SK-N-SH treated with all-trans-retinoic acid at 6 μM for 48 hours (cell line): ENCODE data around the gene PPP1R1B.

Source experiments
- ATAC-seq: fragments of 200-7000 bp; cut with Tn5 transposase; 3 replicates; pipeline ENCODE4 v1.9.1; 2020; ENCODE audit warnings: mild to moderate bottlenecking, moderate library complexity
- ARNTL ChIP-seq: fragments of 450-650 bp; formaldehyde crosslinking; IDR thresholded peaks from 2 replicates; pipeline ENCODE4 v1.5.0; 2020; ENCODE audit warnings: low read depth, mild to moderate bottlenecking, moderate library complexity, borderline replicate concordance
- BACH2 ChIP-seq: fragments of 250-450 bp; sonication (Bioruptor Pico); IDR thresholded peaks from 2 replicates; pipeline ENCODE4 v1.9.0; 2021; ENCODE audit warnings: mild to moderate bottlenecking, borderline replicate concordance
- CSDC2 ChIP-seq: fragments of 250-450 bp; sonication (Bioruptor Pico); IDR thresholded peaks from 2 replicates; pipeline ENCODE4 v1.5.0; 2020; ENCODE audit warnings: mild to moderate bottlenecking, moderate library complexity
- ESRRG ChIP-seq: fragments of 250-450 bp; sonication (Bioruptor Pico); IDR thresholded peaks from 2 replicates; pipeline ENCODE4 v1.6.1; 2021; ENCODE audit warnings: mild to moderate bottlenecking
- GLIS3 ChIP-seq: fragments of 250-450 bp; sonication (Bioruptor Pico); IDR thresholded peaks from 2 replicates; pipeline ENCODE4 v1.5.0; 2020; ENCODE audit warnings: mild to moderate bottlenecking, moderate library complexity
- OSR1 ChIP-seq: fragments of 250-450 bp; sonication (Bioruptor Pico); IDR thresholded peaks from 2 replicates; pipeline ENCODE4 v1.8.0; 2022; ENCODE audit warnings: moderate library complexity, mild to moderate bottlenecking, inconsistent platforms
- PPARA ChIP-seq: fragments of 250-450 bp; sonication (Bioruptor Pico); IDR thresholded peaks from 2 replicates; pipeline ENCODE4 v1.5.0; 2020; ENCODE audit warnings: mild to moderate bottlenecking, borderline replicate concordance
- SNAI2 ChIP-seq: fragments of 250-450 bp; sonication (Bioruptor Pico); IDR thresholded peaks from 2 replicates; pipeline ENCODE4 v1.5.0; 2020; ENCODE audit warnings: mild to moderate bottlenecking, moderate library complexity
- TCF4 ChIP-seq: fragments of 250-450 bp; sonication (Bioruptor Pico); IDR thresholded peaks from 2 replicates; pipeline ENCODE4 v1.8.0; 2021; ENCODE audit warnings: mild to moderate bottlenecking, moderate library complexity, borderline replicate concordance
- TOX ChIP-seq: fragments of 250-450 bp; sonication (Bioruptor Pico); IDR thresholded peaks from 2 replicates; pipeline ENCODE4 v1.8.0; 2021; ENCODE audit warnings: mild to moderate bottlenecking, moderate library complexity, borderline replicate concordance
- ZC3H10 ChIP-seq: fragments of 250-450 bp; sonication (Bioruptor Pico); IDR thresholded peaks from 2 replicates; pipeline ENCODE4 v1.5.1; 2021; ENCODE audit warnings: mild to moderate bottlenecking, moderate library complexity
- ZFP3 ChIP-seq: fragments of 250-450 bp; sonication (Bioruptor Pico); IDR thresholded peaks from 2 replicates; pipeline ENCODE4 v1.5.0; 2020; ENCODE audit warnings: mild to moderate bottlenecking, moderate library complexity
- ZFP30 ChIP-seq: fragments of 450-650 bp; formaldehyde crosslinking; IDR thresholded peaks from 2 replicates; pipeline ENCODE4 v1.5.0; 2022; ENCODE audit warnings: mild to moderate bottlenecking, moderate library complexity
- ZNF565 ChIP-seq: fragments of 450-650 bp; formaldehyde crosslinking; conservative IDR thresholded peaks from 2 replicates; pipeline ENCODE4 v1.5.0; 2020; ENCODE audit warnings: low read depth, mild to moderate bottlenecking, moderate library complexity
- ZNF70 ChIP-seq: fragments of 450-650 bp; formaldehyde crosslinking; IDR thresholded peaks from 2 replicates; pipeline ENCODE4 v1.5.0; 2020; ENCODE audit warnings: mild to moderate bottlenecking, moderate library complexity
- ZNF8 ChIP-seq: fragments of 450-650 bp; formaldehyde crosslinking; IDR thresholded peaks from 2 replicates; pipeline ENCODE4 v1.5.0; 2020; ENCODE audit warnings: mild to moderate bottlenecking, moderate library complexity
- TF ChIP-seq, protein P1 (sequence below): fragments of 250-450 bp; sonication (Bioruptor Pico); IDR thresholded peaks from 2 replicates; pipeline ENCODE4 v1.5.1; 2020; ENCODE audit warnings: low read depth, mild to moderate bottlenecking, moderate library complexity
- TF ChIP-seq, protein P2 (sequence below): fragments of 250-450 bp; sonication (Bioruptor Pico); IDR thresholded peaks from 2 replicates; pipeline ENCODE4 v1.8.0; 2020; ENCODE audit warnings: mild to moderate bottlenecking, moderate library complexity, borderline replicate concordance
- TF ChIP-seq, protein P3 (sequence below): fragments of 250-450 bp; sonication (Bioruptor Pico); IDR thresholded peaks from 2 replicates; pipeline ENCODE4 v1.5.1; 2021; ENCODE audit warnings: mild to moderate bottlenecking, moderate library complexity
- TF ChIP-seq, protein P4 (sequence below): fragments of 250-450 bp; sonication (Bioruptor Pico); IDR thresholded peaks from 2 replicates; pipeline ENCODE4 v1.5.0; 2020; ENCODE audit warnings: mild to moderate bottlenecking, moderate library complexity
- TF ChIP-seq, protein P5 (sequence below): fragments of 250-450 bp; sonication (Bioruptor Pico); IDR thresholded peaks from 2 replicates; pipeline ENCODE4 v1.8.0; 2021; ENCODE audit warnings: low read depth, mild to moderate bottlenecking, moderate library complexity, borderline replicate concordance

Gene PPP1R1B

DNA sequence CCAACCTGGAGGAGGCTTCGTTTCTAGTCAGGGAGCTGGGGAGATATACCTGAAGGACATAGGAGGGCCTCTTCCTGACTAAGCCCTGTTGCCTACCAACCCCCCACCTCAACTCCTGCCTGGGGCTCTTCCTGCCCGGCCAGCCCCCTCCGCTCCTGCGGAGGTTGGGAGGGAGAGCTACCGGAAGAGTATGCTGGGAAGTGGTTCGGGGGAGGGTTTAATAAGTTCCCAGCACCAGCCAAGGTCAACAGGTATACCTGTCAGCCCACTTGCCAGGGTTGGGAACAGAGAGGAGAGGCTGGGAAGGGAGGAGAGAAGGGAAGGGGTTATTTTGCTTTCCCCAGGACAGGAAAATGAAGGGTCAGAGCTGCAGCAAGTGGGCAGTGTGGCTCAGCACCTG, 4.7 kb downstream of the PPP1R1B start:
- TF ChIP-seq TOX (CRISPR knock-in tag): no peak
- TF ChIP-seq, protein P1, sequence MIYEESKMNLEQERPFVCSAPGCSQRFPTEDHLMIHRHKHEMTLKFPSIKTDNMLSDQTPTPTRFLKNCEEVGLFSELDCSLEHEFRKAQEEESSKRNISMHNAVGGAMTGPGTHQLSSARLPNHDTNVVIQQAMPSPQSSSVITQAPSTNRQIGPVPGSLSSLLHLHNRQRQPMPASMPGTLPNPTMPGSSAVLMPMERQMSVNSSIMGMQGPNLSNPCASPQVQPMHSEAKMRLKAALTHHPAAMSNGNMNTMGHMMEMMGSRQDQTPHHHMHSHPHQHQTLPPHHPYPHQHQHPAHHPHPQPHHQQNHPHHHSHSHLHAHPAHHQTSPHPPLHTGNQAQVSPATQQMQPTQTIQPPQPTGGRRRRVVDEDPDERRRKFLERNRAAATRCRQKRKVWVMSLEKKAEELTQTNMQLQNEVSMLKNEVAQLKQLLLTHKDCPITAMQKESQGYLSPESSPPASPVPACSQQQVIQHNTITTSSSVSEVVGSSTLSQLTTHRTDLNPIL (CRISPR knock-in tag): no peak
- no peak for TF ChIP-seq BACH2 (CRISPR knock-in tag)
- TF ChIP-seq, protein P2, sequence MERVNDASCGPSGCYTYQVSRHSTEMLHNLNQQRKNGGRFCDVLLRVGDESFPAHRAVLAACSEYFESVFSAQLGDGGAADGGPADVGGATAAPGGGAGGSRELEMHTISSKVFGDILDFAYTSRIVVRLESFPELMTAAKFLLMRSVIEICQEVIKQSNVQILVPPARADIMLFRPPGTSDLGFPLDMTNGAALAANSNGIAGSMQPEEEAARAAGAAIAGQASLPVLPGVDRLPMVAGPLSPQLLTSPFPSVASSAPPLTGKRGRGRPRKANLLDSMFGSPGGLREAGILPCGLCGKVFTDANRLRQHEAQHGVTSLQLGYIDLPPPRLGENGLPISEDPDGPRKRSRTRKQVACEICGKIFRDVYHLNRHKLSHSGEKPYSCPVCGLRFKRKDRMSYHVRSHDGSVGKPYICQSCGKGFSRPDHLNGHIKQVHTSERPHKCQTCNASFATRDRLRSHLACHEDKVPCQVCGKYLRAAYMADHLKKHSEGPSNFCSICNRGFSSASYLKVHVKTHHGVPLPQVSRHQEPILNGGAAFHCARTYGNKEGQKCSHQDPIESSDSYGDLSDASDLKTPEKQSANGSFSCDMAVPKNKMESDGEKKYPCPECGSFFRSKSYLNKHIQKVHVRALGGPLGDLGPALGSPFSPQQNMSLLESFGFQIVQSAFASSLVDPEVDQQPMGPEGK (CRISPR knock-in tag): no peak
- TF ChIP-seq ZFP30 (CRISPR knock-in tag): no peak
- no peak for TF ChIP-seq ZFP3
- no peak for TF ChIP-seq PPARA (CRISPR knock-in tag)
- TF ChIP-seq OSR1: no peak
- no peak for TF ChIP-seq TCF4 (CRISPR knock-in tag)
- no peak for TF ChIP-seq ZC3H10 (CRISPR knock-in tag)
- TF ChIP-seq, protein P3, sequence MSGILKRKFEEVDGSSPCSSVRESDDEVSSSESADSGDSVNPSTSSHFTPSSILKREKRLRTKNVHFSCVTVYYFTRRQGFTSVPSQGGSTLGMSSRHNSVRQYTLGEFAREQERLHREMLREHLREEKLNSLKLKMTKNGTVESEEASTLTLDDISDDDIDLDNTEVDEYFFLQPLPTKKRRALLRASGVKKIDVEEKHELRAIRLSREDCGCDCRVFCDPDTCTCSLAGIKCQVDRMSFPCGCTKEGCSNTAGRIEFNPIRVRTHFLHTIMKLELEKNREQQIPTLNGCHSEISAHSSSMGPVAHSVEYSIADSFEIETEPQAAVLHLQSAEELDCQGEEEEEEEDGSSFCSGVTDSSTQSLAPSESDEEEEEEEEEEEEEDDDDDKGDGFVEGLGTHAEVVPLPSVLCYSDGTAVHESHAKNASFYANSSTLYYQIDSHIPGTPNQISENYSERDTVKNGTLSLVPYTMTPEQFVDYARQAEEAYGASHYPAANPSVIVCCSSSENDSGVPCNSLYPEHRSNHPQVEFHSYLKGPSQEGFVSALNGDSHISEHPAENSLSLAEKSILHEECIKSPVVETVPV (CRISPR knock-in tag): no peak
- TF ChIP-seq ZNF565 (CRISPR knock-in tag): no peak
- TF ChIP-seq ZNF8 (CRISPR knock-in tag): no peak
- TF ChIP-seq CSDC2 (CRISPR knock-in tag): no peak
- TF ChIP-seq, all 23 proteins: peak for 0
- ATAC-seq: no peak

DNA sequence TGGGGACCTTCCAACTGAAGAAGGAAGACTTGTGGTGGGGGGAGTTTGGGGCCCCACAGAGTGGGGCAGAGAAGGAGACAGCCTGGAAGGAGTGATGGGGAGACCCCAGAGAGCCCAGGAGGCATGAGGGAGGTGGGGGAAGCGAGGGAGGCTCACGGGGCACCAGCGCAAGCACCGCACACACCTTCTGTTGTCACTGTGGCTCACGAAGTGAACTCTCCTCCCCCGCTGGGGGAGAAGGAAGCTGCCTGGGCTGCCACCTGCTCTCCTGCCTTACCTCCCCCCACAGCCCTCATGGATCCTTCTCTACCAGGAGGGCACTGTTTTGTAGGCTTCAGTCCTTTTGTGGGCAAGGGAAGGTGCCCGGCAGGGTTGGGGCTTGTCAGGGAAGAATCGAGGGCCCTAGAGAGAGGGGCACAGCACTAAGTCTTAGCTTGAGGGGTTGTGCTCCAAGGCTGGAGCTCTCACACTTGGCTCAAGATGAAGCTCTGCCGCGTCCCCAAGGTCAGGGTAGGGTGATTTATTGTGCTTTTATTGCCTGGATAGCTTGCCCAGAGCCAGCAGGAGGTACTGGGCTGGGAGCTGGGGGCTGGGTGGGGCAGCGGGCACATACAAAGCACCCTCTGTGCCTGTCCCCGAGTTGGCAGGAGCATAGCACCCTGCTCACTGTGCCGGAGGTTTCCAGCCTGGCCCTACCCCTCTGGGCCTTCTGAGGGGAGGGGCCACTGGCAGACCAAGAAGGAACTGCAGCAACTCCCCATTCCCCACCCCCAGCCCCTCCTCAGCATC, 5.6 kb downstream of the PPP1R1B start:
- no peak for ATAC-seq
- no peak for TF ChIP-seq GLIS3 (CRISPR knock-in tag)
- no peak for TF ChIP-seq TOX (CRISPR knock-in tag)
- no peak for TF ChIP-seq BACH2 (CRISPR knock-in tag)
- TF ChIP-seq ESRRG (CRISPR knock-in tag): no peak
- no peak for TF ChIP-seq SNAI2
- no peak for TF ChIP-seq OSR1
- TF ChIP-seq ZNF70 (CRISPR knock-in tag): no peak
- TF ChIP-seq ZFP3: no peak
- TF ChIP-seq, protein P4, sequence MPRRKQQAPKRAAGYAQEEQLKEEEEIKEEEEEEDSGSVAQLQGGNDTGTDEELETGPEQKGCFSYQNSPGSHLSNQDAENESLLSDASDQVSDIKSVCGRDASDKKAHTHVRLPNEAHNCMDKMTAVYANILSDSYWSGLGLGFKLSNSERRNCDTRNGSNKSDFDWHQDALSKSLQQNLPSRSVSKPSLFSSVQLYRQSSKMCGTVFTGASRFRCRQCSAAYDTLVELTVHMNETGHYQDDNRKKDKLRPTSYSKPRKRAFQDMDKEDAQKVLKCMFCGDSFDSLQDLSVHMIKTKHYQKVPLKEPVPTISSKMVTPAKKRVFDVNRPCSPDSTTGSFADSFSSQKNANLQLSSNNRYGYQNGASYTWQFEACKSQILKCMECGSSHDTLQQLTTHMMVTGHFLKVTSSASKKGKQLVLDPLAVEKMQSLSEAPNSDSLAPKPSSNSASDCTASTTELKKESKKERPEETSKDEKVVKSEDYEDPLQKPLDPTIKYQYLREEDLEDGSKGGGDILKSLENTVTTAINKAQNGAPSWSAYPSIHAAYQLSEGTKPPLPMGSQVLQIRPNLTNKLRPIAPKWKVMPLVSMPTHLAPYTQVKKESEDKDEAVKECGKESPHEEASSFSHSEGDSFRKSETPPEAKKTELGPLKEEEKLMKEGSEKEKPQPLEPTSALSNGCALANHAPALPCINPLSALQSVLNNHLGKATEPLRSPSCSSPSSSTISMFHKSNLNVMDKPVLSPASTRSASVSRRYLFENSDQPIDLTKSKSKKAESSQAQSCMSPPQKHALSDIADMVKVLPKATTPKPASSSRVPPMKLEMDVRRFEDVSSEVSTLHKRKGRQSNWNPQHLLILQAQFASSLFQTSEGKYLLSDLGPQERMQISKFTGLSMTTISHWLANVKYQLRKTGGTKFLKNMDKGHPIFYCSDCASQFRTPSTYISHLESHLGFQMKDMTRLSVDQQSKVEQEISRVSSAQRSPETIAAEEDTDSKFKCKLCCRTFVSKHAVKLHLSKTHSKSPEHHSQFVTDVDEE: no peak
- no peak for TF ChIP-seq PPARA (CRISPR knock-in tag)
- TF ChIP-seq CSDC2 (CRISPR knock-in tag): no peak
- TF ChIP-seq, protein P5, sequence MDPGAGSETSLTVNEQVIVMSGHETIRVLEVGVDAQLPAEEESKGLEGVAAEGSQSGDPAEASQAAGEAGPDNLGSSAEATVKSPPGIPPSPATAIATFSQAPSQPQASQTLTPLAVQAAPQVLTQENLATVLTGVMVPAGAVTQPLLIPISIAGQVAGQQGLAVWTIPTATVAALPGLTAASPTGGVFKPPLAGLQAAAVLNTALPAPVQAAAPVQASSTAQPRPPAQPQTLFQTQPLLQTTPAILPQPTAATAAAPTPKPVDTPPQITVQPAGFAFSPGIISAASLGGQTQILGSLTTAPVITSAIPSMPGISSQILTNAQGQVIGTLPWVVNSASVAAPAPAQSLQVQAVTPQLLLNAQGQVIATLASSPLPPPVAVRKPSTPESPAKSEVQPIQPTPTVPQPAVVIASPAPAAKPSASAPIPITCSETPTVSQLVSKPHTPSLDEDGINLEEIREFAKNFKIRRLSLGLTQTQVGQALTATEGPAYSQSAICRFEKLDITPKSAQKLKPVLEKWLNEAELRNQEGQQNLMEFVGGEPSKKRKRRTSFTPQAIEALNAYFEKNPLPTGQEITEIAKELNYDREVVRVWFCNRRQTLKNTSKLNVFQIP: no peak
- no peak for TF ChIP-seq ARNTL (CRISPR knock-in tag)
